HEK293 (cell line): Measurements from ENCODE around the gene NCOA3.
A peak's percentile ranks its signal among the peaks of the same experiment; 100 is the strongest.

Source experiments
- CTCF ChIA-PET: fragments of 350-600 bp; formaldehyde crosslinking; extraction: SDS; loops from one replicate; lab custom pipeline; 2021; ENCODE audit warnings: antibody characterized with exemption; lab: Yijun Ruan, JAX
- POLR2A ChIA-PET: fragments of 300-600 bp; formaldehyde crosslinking; extraction: SDS; loops from one replicate; lab custom pipeline; 2020; ENCODE audit warnings: antibody characterized with exemption, inconsistent platforms; lab: Yijun Ruan, JAX
- H3K27ac ChIP-seq: fragments of 200-500 bp; sonication (Bioruptor generic); 2 replicates; pipeline ENCODE4 v1.5.1; 2014; ENCODE audit warnings: low read depth, low read length, control low read depth, inconsistent platforms; ENCODE audit errors: extremely low read depth
- H3K36me3 ChIP-seq, 2 experiments: fragments of 200-500 bp in 1 of 2; sonication (Bioruptor generic) in 1 of 2; 1 replicate in 1 of 2; 2 replicates in 1 of 2; pipeline ENCODE4 v1.5.1; 2014 to 2017; ENCODE audit warnings: inconsistent platforms in 2 of 2, low read length in 2 of 2; ENCODE audit not compliant: control insufficient read depth in 2 of 2, insufficient read depth in 1 of 2
- H3K4me1 ChIP-seq: fragments of 200-500 bp; sonication (Bioruptor generic); 2 replicates; pipeline ENCODE4 v1.5.1; 2014; ENCODE audit warnings: mild to moderate bottlenecking, low read length, inconsistent platforms; ENCODE audit not compliant: control insufficient read depth, insufficient read depth
- H3K4me3 ChIP-seq: 2 replicates; pipeline ENCODE4 v1.5.1; 2011; ENCODE audit warnings: low read depth, mild to moderate bottlenecking, control low read depth, low read length, moderate library complexity
- H3K9me3 ChIP-seq: fragments of 200-500 bp; sonication (Bioruptor generic); 2 replicates; pipeline ENCODE4 v1.5.1; 2014; ENCODE audit warnings: low read depth, low read length, inconsistent platforms; ENCODE audit not compliant: control insufficient read depth, insufficient read depth
- INSM2 ChIP-seq: fragments of 450-650 bp; formaldehyde crosslinking; IDR thresholded peaks from 2 replicates; pipeline ENCODE4 v1.5.1; 2016; ENCODE audit warnings: missing biosample characterization, missing genetic modification characterization
- SCRT1 ChIP-seq: fragments of 450-650 bp; formaldehyde crosslinking; IDR thresholded peaks from 2 replicates; pipeline ENCODE4 v1.5.1; 2016; ENCODE audit warnings: missing biosample characterization, missing genetic modification characterization, borderline replicate concordance
- ZBTB1 ChIP-seq: fragments of 450-650 bp; formaldehyde crosslinking; IDR thresholded peaks from 2 replicates; pipeline ENCODE4 v1.5.1; 2016; ENCODE audit warnings: missing biosample characterization, missing genetic modification characterization
- ZEB2 ChIP-seq: fragments of 450-650 bp; formaldehyde crosslinking; IDR thresholded peaks from 2 replicates; pipeline ENCODE4 v1.5.1; 2016; ENCODE audit warnings: missing biosample characterization, missing genetic modification characterization
- ZFP37 ChIP-seq: fragments of 450-650 bp; formaldehyde crosslinking; IDR thresholded peaks from 2 replicates; pipeline ENCODE4 v1.5.1; 2016; ENCODE audit warnings: missing biosample characterization, missing genetic modification characterization
- ZNF10 ChIP-seq: fragments of 450-650 bp; formaldehyde crosslinking; IDR thresholded peaks from 2 replicates; pipeline ENCODE4 v1.5.1; 2017; ENCODE audit warnings: missing biosample characterization, missing genetic modification characterization
- ZNF214 ChIP-seq: fragments of 450-650 bp; formaldehyde crosslinking; IDR thresholded peaks from 2 replicates; pipeline ENCODE4 v1.5.1; 2017; ENCODE audit warnings: missing biosample characterization, mild to moderate bottlenecking, missing genetic modification characterization, borderline replicate concordance
- ZNF26 ChIP-seq: fragments of 450-650 bp; formaldehyde crosslinking; IDR thresholded peaks from 2 replicates; pipeline ENCODE4 v1.5.1; 2016; ENCODE audit warnings: missing biosample characterization, missing genetic modification characterization
- ZNF366 ChIP-seq: fragments of 450-650 bp; formaldehyde crosslinking; conservative IDR thresholded peaks from 2 replicates; pipeline ENCODE4 v1.5.1; 2016; ENCODE audit warnings: missing biosample characterization, missing genetic modification characterization
- ZNF548 ChIP-seq: fragments of 450-650 bp; formaldehyde crosslinking; IDR thresholded peaks from 2 replicates; pipeline ENCODE4 v1.5.1; 2016; ENCODE audit warnings: missing biosample characterization, missing genetic modification characterization
- ZNF580 ChIP-seq: fragments of 450-650 bp; formaldehyde crosslinking; IDR thresholded peaks from 2 replicates; pipeline ENCODE4 v1.5.1; 2016; ENCODE audit warnings: missing biosample characterization, missing genetic modification characterization
- ZNF654 ChIP-seq: fragments of 450-650 bp; formaldehyde crosslinking; IDR thresholded peaks from 2 replicates; pipeline ENCODE4 v1.5.1; 2016; ENCODE audit warnings: low read depth, missing biosample characterization, missing genetic modification characterization
- ZNF704 ChIP-seq: fragments of 450-650 bp; formaldehyde crosslinking; IDR thresholded peaks from 2 replicates; pipeline ENCODE4 v1.5.1; 2016; ENCODE audit warnings: missing biosample characterization, missing genetic modification characterization
- ZNF830 ChIP-seq: fragments of 450-650 bp; IDR thresholded peaks from 2 replicates; pipeline ENCODE4 v1.5.0; 2018; ENCODE audit warnings: missing biosample characterization, missing genetic modification characterization, low read depth, mild to moderate bottlenecking, moderate library complexity
- ZNF843 ChIP-seq: fragments of 450-650 bp; formaldehyde crosslinking; IDR thresholded peaks from 2 replicates; pipeline ENCODE4 v1.5.1; 2016; ENCODE audit warnings: missing biosample characterization, missing genetic modification characterization
- ZSCAN18 ChIP-seq: fragments of 450-650 bp; formaldehyde crosslinking; IDR thresholded peaks from 2 replicates; pipeline ENCODE4 v1.5.1; 2016; ENCODE audit warnings: missing biosample characterization, missing genetic modification characterization
- ZSCAN30 ChIP-seq: fragments of 450-650 bp; IDR thresholded peaks from 2 replicates; pipeline ENCODE4 v1.5.1; 2018; ENCODE audit warnings: missing biosample characterization, mild to moderate bottlenecking, missing genetic modification characterization, moderate library complexity
- TF ChIP-seq, protein P1 (sequence below): fragments of 450-650 bp; formaldehyde crosslinking; IDR thresholded peaks from 2 replicates; pipeline ENCODE4 v1.5.1; 2017; ENCODE audit warnings: missing biosample characterization, missing genetic modification characterization
- TF ChIP-seq, protein P2 (sequence below): fragments of 450-650 bp; formaldehyde crosslinking; IDR thresholded peaks from 2 replicates; pipeline ENCODE4 v1.5.1; 2016; ENCODE audit warnings: missing biosample characterization, missing genetic modification characterization
- TF ChIP-seq, protein P3 (sequence below): fragments of 450-650 bp; formaldehyde crosslinking; IDR thresholded peaks from 2 replicates; pipeline ENCODE4 v1.5.1; 2017; ENCODE audit warnings: missing biosample characterization, missing genetic modification characterization

Gene NCOA3

GRCh38 chr20:47535994-47536393 lies 34.3 kb downstream of the NCOA3 start (continued):
- TF ChIP-seq INSM2 (tag by site-specific recombination) (no peak), ZNF214 (tag by site-specific recombination) (no peak), ZNF843 (no peak), SCRT1 (tag by site-specific recombination) (no peak), ZFP37 (tag by site-specific recombination) (no peak)
- TF ChIP-seq, protein P1, sequence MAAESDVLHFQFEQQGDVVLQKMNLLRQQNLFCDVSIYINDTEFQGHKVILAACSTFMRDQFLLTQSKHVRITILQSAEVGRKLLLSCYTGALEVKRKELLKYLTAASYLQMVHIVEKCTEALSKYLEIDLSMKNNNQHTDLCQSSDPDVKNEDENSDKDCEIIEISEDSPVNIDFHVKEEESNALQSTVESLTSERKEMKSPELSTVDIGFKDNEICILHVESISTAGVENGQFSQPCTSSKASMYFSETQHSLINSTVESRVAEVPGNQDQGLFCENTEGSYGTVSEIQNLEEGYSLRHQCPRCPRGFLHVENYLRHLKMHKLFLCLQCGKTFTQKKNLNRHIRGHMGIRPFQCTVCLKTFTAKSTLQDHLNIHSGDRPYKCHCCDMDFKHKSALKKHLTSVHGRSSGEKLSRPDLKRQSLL = no peak
- TF ChIP-seq, protein P2, sequence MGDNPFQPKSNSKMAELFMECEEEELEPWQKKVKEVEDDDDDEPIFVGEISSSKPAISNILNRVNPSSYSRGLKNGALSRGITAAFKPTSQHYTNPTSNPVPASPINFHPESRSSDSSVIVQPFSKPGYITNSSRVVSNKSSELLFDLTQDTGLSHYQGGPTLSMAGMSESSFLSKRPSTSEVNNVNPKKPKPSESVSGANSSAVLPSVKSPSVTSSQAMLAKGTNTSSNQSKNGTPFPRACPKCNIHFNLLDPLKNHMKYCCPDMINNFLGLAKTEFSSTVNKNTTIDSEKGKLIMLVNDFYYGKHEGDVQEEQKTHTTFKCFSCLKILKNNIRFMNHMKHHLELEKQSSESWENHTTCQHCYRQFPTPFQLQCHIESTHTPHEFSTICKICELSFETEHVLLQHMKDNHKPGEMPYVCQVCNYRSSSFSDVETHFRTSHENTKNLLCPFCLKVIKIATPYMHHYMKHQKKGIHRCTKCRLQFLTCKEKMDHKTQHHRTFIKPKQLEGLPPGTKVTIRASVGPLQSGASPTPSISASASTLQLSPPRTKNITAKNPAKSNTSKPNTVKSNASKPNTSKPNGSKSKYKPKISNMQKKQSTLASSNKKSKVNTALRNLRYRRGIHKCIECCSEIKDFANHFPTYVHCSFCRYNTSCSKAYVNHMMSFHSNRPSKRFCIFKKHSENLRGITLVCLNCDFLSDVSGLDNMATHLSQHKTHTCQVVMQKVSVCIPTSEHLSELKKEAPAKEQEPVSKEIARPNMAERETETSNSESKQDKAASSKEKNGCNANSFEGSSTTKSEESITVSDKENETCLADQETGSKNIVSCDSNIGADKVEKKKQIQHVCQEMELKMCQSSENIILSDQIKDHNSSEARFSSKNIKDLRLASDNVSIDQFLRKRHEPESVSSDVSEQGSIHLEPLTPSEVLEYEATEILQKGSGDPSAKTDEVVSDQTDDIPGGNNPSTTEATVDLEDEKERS (tag by site-specific recombination) = no peak

DNA sequence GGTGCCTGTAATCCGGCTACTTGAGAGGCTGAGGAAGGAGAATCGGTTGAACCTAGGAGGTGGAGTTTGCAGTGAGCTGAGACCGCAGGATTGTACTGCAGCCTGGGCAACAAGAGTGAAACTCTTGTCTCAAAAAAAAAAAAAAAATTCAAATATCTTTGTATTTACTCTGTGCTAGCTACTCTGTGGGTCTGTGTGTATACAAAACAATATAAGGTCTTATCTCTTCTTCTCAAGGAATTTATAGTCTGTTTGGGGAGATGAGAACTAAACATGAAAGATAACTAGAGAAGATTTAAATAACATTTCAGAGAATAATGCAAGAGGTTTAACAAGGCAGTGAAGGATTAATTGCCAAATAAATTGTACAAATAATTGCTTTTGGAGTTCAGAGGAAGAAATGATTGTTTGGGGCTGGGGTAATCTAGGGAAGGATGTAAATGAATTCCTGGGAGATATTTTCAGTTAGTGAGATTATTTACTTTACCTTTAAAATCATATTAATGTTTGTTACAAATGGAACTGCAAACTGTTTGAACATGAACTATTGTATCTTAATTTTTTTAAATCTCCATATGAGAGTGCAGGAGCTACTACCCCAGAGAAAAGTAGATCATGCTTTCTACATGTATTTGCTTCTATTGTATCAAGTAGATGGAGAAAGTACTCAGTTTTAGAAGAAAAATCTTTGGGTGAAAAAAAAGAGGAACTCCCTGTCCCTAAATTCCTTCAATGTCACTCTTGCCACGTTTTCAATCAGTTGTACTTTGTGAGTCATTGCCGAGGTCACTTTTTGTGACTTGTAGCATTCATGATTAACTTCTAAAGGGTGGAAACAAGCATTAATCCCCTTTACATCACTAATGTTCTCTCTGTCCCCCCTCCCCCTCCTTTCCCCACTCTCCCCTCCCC lies 39.0 kb downstream of the NCOA3 start:
- Histone ChIP-seq H3K4me3 (no peak overlapping the region), H3K9me3 (no peaks in the 10 kb centered on the region), H3K27ac (no peak overlapping the region), H3K36me3 (no peaks in the 10 kb centered on the region), H3K4me1 (peaks cover 26% of the 10 kb centered on the region)
- ChIA-PET POLR2A (interaction anchor here (0.7 kb wide), 1 partner anchor 267 kb away, joined by 3 read pairs; no protein-coding TSS in a partner anchor), CTCF (no interaction called here)
- TF ChIP-seq ZNF830 (tag by site-specific recombination) (no peak), ZNF366 (tag by site-specific recombination) (no peak), ZNF580 (tag by site-specific recombination) (no peak), INSM2 (tag by site-specific recombination) (0 out of 2 replicates have a peak, but pooled peaks have one; percentile 42), ZBTB1 (tag by site-specific recombination) (no peak), ZSCAN18 (tag by site-specific recombination) (no peak), ZNF26 (tag by site-specific recombination) (no peak), ZSCAN30 (no peak), ZNF548 (tag by site-specific recombination) (no peak), ZNF704 (tag by site-specific recombination) (no peak), ZNF654 (tag by site-specific recombination) (no peak), ZEB2 (no peak), ZNF10 (tag by site-specific recombination) (no peak)
- TF ChIP-seq, protein P3, sequence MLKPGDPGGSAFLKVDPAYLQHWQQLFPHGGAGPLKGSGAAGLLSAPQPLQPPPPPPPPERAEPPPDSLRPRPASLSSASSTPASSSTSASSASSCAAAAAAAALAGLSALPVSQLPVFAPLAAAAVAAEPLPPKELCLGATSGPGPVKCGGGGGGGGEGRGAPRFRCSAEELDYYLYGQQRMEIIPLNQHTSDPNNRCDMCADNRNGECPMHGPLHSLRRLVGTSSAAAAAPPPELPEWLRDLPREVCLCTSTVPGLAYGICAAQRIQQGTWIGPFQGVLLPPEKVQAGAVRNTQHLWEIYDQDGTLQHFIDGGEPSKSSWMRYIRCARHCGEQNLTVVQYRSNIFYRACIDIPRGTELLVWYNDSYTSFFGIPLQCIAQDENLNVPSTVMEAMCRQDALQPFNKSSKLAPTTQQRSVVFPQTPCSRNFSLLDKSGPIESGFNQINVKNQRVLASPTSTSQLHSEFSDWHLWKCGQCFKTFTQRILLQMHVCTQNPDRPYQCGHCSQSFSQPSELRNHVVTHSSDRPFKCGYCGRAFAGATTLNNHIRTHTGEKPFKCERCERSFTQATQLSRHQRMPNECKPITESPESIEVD (tag by site-specific recombination) = peak; percentile 50
